Measurements from ENCODE around the gene GSS.

GSS gene

DNA sequence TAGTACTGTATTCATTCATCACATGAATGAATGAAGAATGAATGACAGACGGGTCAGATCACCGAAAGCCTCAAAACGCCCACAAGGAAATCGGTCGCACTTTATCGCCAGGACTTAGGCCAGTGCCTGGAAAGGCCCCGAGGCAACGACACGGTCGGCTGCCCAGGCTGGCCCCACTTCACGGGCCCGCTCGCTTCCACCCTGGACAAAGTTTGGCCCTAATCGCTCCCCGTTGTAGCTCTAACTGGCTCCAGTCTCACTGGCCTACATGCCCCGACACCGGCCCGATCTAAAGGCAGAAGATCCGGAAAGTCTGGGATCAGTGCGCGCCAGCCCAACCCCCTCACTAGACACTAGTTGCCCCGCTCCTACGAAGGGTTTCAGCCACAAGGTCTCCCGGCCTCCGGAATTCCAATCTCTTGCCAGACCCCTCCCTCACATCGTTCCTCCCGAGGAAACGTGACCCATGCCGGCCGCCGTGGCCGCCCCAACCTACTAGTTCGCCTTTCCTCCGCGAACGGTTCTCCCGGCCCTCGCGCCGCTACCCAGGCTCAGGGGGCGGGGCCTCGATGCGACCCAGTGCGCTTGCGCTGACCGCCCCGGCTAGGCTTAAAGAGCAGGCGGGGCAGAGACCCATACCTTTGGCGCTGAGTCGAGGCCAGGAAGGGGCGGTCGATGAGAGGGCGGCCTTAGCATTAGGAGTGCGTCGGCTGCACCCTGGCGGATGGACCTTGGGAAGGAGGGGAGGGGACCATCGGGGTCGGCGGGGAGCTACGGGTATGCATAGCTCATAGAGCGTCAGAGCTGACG, at the start of gene GSS, which contains the start of gene MYH7B:
GSS (minus strand) TSS at position 576 of the 810 bp plus-strand sequence. CDS start 3,954 bp downstream, outside the sequence.
MYH7B (plus strand) TSS at position 638 of the 810 bp plus-strand sequence. CDS start 22,138 bp downstream, outside the sequence.
- peak within 1 kb of the TSS; percentile 70 for H3K4me3 ChIP-seq (ENCODE audit: low read depth, low read length)
- peak; percentile 82 for DNase-seq (ENCODE audit: low read depth)

DNA sequence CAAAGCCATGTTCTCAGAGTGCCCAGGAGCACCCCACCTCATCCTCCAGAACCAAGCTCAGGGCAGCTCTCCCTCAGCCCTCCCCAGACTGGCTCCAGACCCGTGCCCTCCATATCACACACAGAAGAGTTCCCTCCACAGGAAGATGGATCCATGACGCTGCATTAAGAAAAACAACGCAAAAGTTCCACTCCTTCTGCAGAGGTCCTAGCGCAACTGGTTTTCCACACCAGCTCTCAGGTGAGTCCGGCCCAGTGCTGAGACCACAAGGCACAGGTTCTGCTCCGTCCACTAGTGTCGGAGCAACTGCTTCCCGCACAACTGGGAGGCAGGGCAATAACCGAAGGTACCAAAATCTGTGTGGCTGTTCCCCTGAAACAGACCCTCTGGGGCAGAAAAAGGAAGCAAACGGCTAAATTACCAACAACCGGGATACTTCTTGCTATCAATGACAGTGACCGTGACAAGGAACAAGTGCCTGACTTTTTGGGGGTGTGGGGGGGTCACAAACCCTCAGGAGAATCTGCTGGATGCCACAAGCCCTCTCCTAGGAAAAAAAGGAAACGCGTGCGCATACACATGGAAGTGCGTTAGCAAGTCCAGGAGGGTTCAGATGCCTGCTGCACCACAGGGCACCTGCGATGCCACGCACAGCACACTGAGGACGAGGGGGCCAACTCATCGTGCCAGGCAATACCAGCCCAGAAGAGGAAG, 49.3 kb upstream of the GSS start:
- DNase-seq (ENCODE audit: low read depth), result no peak
- H3K4me3 ChIP-seq (ENCODE audit: low read depth, low read length), result no peak overlapping the region

DNA sequence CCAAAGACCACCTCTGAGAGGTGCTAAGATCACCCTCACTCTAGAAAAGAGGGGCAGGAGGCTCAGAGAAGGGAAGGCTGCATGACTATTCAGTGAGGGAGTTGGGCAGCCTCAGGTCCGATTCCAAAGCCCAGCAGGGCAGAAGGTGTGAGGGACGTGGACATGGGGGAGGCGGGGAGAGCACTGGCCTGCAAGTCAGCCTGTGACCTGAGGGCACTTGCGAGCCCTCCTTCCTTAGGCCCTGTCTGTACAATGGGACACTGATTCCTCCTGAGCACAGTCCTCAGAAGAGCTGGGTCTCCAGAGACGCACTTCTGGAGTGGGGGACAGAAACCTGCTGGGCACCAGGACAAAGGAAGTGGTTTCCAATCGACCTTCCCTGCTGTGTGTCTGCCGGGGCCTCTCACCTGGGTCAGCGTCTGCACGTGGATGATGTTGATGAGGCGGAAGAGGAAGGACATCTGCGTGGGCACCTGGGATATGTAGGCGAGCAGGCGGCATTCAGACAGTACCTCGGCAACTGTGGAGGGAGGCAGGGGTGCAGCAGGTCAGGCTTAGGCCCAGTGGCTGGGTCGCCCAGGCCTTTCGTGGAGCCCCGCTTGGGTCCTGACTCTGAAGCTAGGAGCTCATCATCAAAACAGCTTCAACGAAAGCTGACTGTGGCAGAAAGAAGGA, 48.6 kb upstream of the GSS start:
- no peak for DNase-seq (ENCODE audit: low read depth)
- H3K4me3 ChIP-seq (ENCODE audit: low read depth, low read length), result no peak overlapping the region

DNA sequence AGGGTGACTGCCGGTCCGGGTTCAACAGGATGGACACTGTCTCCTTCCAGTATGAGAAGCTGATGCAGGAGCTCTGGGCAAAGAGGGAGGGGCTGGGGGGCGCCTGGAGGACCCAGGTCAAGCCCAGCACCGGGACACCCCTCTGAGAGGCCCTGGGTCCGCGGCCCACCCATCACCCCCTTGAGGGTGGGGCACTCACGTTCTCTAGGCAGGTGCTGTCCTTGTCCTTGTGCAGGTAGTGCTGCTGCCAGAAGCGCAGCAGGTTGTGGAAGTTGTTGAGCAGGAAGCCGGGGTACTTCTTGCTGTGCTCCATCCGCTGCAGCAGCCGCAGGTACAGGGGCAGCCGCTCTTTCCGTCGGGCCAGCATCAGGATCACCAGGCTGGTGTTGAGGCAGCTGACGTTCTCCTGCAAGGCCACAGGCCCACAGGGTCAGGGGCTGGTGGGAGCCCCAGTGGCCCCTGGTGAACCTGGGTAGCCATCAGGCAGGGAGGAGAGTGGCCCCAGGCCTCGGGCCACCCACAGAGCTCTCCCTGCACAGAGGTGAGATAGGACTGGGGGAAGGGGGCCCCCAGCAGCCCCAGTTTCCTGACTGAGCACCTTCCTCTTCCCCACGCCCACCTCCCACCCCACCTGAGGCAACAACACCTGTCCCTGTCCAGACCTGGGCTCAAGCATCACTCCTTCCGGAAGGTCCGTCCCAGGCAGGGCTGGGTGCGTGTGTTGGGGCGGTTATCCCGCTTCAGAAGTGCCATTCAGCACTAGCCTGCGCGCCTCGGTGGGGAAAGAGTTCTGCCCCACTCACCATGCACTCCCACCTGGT, 47.8 kb upstream of the GSS start:
- DNase-seq (ENCODE audit: low read depth), result no peak
- no peak overlapping the region for H3K4me3 ChIP-seq (ENCODE audit: low read depth, low read length)

DNA sequence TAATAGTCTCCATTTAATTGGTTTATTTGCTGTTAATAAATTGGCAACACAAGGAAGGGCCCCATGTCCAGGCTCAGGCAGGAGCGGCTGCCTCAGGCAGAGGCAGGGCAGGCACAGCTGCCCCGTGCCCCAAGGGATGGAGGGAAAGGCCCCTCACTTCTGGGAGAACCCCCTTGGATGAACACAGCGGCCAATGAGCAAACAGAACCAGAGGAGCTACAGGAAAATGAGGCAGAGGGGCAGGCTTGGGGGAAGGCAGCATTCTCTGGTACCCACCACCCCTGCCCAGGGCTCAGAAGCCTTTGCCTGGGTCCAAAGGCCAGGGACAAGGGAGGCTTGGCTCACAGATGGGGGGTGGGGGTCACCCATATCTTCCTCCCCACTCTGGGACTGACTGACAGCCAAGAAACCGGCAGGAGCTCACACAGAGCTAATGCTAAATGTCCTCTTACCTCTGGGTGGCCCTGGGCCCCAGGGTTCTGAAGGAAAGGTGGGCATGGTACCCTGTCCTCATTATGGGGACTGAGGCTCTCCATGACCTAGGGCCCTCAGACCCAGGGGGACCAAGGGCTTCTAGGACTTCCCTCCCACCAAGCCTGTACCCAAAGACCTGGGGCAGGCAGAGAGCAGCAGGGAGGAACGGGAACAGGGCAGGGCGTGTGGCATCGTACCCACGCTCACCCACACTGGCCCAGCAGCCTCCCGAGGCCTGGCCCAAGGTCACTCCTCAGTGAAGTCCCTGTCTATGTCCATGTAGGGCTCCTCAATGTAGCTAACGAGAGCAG, 47.0 kb upstream of the GSS start:
- no peak for DNase-seq (ENCODE audit: low read depth)
- H3K4me3 ChIP-seq (ENCODE audit: low read depth, low read length), result no peak overlapping the region

DNA sequence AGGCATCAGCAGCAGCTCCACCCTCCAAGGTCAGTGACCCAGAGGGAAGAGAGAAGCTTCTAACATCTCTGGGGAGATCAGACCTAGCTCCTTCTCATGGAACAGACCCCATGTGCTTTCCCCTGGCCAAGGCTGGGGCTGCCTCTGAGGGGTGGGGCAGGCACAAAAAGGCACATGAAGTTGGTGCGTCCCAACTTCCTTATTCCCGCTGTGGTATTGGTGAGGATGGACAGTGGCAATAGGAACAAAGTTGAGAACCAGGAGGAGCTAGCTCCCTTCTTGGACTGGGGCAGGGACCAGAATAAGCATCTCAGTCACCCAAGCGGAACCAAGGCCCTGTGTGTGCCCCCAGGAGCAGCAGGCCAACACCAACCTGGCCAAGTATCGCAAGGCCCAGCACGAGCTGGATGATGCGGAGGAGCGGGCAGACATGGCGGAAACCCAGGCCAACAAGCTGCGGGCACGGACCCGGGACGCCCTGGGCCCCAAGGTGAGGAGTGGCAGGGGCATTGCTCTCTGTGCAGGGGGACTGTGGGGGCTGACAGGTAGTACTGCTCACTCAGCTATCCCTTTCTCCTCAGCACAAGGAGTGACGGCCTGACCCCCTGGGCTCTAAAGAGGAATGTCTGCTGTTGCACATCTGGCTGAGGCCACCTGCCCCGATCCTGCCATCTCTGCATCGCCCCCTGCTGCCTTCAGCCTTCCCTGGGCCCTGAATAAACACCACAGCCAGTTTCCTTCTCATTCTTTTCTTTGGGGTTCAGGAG, 46.2 kb upstream of the GSS start:
- no peak for DNase-seq (ENCODE audit: low read depth)
- H3K4me3 ChIP-seq (ENCODE audit: low read depth, low read length), result no peak overlapping the region

DNA sequence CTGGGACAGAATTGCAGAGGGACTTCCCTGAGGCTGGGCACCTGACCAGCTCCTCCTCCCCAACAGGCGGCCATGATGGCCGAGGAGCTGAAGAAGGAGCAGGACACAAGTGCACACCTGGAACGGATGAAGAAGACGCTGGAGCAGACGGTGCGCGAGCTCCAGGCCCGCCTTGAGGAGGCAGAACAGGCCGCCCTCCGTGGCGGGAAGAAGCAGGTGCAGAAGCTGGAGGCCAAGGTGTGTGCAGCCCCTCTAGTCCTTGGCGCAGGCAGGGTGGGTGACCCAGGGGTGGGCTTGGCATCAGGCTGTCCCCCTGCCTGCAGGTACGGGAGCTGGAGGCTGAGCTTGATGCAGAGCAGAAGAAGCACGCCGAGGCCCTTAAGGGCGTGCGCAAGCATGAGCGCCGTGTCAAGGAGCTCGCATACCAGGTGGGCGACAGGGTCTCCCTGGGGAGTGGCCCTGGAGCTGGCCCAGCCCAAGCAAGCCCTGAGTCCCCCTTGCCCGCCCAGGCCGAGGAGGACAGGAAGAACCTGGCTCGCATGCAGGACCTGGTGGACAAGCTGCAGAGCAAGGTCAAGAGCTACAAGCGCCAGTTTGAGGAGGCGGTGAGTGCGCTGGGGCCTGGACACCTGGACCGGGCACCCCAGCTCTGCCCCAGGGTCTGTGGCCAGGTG, 45.5 kb upstream of the GSS start:
- H3K4me3 ChIP-seq (ENCODE audit: low read depth, low read length), result no peak overlapping the region
- DNase-seq (ENCODE audit: low read depth), result no peak

DNA sequence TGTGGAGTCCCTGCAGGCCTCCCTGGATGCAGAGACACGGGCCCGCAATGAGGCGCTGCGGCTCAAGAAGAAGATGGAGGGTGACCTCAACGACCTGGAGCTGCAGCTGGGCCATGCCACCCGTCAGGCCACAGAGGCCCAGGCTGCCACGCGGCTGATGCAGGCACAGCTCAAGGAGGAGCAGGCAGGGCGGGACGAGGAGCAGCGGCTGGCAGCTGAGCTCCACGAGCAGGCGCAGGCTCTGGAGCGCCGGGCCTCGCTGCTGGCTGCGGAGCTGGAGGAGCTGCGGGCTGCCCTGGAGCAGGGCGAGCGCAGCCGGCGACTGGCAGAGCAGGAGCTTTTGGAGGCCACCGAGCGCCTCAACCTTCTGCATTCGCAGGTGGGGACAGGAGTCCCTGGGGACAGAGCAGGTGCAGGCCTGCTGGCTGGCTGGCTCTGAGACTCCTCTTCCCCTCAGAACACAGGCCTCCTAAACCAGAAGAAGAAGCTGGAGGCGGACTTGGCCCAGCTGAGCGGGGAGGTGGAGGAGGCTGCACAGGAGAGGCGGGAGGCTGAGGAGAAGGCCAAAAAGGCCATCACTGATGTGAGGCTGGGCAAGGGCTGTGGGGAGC, 44.8 kb upstream of the GSS start:
- no peak overlapping the region for H3K4me3 ChIP-seq (ENCODE audit: low read depth, low read length)

DNA sequence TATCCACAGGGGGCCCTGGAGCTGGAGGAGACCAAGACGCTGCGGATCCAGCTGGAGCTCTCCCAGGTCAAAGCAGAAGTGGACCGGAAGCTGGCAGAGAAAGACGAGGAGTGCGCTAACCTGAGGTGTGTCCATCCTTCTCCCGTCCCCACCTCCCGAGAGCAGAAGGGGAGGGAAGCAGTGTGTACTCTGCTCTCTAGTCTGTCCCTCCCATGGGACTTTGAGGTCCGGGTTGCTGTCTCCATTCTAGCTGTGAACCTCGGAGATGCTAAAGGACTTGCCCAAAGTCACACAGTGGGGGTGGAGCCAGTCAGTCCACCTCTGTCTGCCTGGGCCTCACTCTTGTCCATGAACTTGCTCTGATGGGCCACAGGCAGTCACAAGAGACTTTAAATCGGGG, 44.2 kb upstream of the GSS start:
- H3K4me3 ChIP-seq (ENCODE audit: low read depth, low read length), result no peak overlapping the region
- DNase-seq (ENCODE audit: low read depth), result no peak

More for the DNA sequence above, 44.8 kb upstream of the GSS start:
- no peak for DNase-seq (ENCODE audit: low read depth)

DNA sequence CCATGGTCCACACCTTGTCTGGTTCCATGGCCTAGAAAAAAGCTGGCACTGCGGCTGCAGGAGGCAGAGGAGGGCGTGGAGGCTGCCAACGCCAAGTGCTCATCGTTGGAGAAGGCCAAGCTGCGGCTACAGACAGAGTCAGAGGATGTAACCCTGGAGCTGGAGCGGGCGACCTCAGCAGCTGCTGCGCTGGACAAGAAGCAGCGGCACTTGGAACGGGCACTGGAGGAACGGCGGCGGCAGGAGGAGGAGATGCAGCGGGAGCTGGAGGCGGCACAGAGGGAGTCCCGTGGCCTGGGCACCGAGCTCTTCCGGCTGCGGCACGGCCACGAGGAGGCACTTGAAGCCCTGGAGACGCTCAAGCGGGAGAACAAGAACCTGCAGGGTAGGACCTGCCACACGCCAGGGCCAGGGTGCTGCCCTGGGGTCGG, 43.4 kb upstream of the GSS start:
- DNase-seq (ENCODE audit: low read depth), result no peak
- no peak overlapping the region for H3K4me3 ChIP-seq (ENCODE audit: low read depth, low read length)

DNA sequence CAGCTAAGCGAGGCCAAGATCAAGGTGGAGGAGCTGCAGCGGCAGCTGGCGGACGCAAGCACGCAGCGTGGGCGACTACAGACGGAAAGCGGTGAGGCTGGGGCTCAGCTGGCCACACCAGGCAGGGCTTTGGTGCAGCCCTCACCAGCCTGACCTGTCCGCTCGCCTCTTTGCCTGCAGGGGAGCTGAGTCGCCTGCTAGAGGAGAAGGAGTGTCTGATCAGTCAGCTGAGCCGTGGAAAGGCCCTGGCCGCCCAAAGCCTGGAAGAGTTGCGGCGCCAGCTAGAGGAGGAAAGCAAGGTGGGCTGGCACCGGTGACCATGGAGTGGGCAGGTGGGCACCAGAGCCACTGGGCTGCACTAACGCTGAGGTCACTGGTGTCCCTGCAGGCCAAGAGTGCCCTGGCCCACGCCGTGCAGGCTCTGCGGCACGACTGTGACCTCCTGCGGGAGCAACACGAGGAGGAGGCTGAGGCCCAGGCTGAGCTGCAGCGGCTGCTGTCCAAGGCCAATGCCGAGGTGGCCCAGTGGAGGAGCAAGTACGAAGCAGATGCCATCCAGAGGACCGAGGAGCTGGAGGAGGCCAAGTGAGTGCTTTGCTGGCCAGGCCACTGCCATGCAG, 42.8 kb upstream of the GSS start:
- no peak overlapping the region for H3K4me3 ChIP-seq (ENCODE audit: low read depth, low read length)
- DNase-seq (ENCODE audit: low read depth), result no peak

DNA sequence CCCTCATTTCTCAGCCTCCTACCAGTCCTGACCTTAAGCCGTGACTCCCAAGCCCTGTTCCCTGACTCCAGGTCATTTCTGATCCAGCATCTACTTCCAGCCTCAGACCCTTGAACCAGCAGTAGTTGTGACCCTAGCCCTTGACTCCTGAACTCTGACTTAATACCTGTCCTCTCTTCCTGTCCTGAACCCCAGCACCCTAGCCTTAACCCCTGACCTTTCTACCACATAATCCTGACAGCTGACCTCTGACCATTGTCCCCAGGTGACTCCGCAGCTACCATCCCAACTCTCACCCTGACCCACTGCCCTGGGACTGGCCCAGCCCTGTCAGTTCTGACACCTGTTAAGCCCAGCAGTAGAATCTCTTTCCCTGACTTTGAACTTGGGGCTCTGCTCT, 42.2 kb upstream of the GSS start:
- DNase-seq (ENCODE audit: low read depth), result no peak
- no peak overlapping the region for H3K4me3 ChIP-seq (ENCODE audit: low read depth, low read length)

DNA sequence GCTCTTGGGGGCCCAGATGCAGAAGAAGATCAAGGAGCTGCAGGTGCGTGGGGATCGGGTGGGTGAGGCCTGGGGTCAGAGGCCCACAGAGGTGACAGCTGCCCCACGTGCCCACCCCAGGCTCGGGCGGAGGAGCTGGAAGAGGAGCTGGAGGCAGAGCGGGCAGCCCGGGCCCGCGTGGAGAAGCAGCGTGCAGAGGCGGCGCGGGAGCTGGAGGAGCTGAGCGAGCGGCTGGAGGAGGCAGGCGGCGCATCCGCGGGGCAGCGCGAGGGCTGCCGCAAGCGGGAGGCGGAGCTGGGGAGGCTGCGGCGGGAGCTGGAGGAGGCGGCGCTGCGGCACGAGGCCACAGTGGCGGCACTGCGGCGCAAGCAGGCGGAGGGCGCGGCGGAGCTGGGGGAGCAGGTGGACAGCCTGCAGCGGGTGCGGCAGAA, 41.5 kb upstream of the GSS start:
- DNase-seq (ENCODE audit: low read depth), result no peak
- no peak overlapping the region for H3K4me3 ChIP-seq (ENCODE audit: low read depth, low read length)

DNA sequence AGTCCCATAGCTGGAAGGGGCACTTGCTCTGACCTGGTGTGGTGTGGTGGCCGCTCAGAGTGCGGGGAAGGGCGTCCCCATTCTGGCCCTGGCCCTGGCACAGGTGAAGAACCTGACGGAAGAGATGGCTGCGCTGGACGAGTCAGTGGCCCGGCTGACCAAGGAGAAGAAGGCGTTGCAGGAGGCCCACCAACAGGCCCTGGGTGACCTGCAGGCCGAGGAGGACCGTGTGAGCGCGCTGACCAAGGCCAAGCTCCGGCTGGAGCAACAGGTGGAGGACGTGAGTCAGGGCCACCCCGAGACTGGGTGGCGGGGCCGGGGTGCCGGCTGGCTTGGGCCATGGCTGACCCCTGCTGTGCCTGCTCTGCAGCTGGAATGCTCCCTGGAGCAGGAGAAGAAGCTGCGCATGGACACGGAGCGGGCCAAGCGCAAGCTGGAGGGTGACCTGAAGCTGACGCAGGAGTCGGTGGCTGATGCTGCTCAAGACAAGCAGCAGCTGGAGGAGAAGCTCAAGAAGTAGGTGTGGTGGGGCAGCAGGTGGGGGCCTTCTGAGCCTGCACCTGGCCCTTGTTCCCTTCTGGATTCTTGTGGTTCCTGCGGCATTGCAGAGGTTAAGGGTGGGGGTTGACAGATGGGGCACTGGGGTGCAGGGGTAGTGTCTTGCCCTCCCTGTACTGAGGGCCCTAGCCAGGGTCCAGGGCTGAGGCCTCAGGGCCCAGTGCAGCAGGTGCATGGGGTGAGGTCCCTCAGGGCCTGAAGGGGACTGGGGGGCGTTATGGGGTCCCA, 40.8 kb upstream of the GSS start:
- no peak for DNase-seq (ENCODE audit: low read depth)
- no peak overlapping the region for H3K4me3 ChIP-seq (ENCODE audit: low read depth, low read length)

DNA sequence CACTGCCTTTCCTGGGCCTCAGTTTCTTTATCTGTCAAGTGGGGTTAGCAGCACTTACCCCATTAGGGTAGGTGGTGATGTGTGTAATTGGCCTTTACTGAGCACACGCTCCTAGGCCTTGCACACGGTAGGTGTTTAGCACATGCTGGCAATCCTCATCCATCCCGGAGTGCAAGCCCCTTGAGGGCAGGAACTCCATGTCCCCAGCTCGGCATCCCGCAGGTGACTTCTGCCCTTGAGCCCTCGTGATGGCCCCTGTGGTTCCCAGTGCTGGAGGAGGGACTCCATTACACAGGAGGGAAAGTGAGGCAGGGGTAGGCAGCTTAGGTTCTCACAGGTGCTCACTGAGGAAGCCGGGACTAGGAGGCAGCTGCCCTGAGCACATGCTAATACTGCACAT, 40.1 kb upstream of the GSS start:
- no peak overlapping the region for H3K4me3 ChIP-seq (ENCODE audit: low read depth, low read length)
- DNase-seq (ENCODE audit: low read depth), result no peak

DNA sequence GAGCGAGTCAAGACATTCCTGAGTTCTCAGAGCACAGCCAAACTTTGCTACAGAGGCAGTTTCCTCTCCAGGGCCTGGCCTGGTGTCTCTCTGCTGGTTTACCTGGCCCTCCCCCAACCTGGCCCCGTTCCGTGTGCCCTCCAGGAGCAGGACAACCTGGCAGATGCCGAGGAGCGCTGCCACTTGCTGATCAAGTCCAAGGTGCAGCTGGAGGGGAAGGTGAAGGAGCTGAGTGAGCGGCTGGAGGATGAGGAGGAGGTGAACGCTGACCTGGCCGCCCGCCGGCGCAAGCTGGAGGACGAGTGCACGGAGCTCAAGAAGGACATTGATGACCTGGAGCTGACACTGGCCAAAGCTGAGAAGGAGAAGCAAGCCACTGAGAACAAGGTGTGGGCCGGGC, 39.6 kb upstream of the GSS start:
- no peak overlapping the region for H3K4me3 ChIP-seq (ENCODE audit: low read depth, low read length)
- no peak for DNase-seq (ENCODE audit: low read depth)

Data from skeletal muscle cell (primary cell).